ENCODE measurements around the gene KAT2A. TPM values are rescaled to one million over a fixed set of nuclear protein-coding genes. Genes with fewer than 3 reads are reported as not detected.
A peak's percentile ranks its signal among the peaks of the same experiment; 100 is the strongest.

Gene KAT2A
- total RNA-seq, 1 donor from 2014 or later, result 4.5 TPM

DNA sequence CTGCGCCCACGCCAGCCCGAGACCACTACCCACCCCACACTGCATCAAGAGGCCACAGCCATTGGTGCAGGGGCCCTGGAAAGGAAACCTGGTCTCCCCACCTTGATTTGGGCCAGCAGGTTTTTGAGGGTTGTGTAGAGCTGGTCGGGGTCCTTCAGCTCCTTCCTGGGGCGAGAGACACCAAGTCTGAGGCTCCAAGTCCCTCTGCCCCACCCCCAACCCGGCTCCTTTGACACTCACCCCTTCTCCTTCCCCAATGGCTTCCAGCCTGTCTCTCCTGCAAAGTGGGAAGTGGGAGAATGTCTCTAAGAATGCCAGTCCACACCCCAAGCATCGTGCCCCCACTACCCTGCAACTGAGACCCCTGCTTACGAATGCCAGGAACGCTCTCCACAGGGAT, 7.0 kb downstream of the KAT2A start:
- no peak for DNase-seq (ENCODE audit: low read depth in 2 of 2)

DNA sequence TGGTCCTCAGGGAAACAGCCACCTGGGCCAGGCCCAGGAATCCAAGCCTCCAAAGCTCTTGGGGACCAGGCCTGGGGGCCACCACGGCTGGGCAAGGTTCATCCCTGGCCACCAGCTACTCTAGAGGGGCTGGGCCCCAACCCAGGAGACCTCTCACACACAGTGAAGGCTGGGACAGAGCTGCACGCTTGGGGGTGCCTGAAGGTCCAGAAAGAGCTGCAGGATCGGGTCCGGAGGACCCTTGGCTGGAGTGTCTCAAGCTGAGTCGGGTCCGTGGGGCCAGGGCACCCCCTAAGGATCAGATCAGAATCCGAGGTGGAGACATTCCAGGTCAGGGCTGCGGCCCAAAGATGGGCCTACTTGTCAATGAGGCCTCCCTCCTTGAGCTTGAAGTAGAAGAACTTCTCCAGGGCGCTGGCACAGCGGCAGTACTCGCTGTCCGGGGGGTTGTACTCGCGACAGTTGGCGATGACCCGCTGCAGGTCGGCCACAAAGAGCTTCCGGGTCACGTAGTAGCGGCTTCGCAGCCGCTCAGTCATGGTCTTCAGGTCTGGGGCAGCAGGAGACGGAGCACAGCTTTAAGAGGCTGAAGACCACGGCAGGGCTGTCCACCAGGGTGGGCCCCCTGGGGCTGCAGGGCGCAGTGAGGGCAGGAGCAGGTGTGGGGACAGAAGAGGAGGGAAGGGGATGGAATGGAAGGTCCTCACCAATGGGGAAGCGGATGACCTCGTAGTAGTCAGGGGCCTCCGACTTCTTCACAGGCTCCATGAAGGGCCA, 7.7 kb downstream of the KAT2A start:
- DNase-seq (ENCODE audit: low read depth in 2 of 2), result no peak

DNA sequence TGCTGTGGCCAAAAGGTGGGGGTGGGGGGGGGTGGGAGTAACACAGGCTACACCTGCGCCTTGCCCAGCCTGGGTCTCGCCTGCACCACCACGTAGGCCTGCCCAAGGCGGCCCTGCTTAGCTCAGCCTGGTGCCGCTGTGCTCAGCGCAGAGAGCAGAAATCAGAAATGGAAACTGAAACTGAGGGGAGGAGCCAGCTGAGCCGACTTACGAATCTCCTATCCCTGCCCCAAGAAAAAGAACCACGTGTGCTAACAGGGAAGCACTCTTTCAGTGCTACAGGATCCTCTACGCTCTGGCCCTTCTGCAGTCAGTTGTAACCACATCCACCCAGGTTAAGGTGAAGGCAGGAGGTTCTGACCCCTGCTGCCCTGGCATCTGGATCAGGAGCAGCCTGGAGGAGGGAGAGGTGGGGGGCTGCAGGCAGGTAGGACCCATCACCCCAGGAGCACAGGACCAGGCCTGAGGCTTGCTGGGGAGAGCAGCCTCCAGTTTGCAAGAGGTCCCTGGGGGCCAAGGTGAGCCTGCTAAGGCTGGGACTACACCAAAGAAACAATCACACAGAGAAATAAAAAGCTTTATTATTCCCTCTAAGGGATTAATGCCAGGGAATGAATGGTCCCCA, 8.5 kb downstream of the KAT2A start, which contains the start of gene DHX58:
TSS of gene DHX58 (minus strand) at position 163 of the 625 bp plus-strand sequence. CDS start 822 bp downstream, outside the sequence.
- DNase-seq (ENCODE audit: low read depth in 2 of 2), result peak in 1 of 2 donors; percentile 84

DNA sequence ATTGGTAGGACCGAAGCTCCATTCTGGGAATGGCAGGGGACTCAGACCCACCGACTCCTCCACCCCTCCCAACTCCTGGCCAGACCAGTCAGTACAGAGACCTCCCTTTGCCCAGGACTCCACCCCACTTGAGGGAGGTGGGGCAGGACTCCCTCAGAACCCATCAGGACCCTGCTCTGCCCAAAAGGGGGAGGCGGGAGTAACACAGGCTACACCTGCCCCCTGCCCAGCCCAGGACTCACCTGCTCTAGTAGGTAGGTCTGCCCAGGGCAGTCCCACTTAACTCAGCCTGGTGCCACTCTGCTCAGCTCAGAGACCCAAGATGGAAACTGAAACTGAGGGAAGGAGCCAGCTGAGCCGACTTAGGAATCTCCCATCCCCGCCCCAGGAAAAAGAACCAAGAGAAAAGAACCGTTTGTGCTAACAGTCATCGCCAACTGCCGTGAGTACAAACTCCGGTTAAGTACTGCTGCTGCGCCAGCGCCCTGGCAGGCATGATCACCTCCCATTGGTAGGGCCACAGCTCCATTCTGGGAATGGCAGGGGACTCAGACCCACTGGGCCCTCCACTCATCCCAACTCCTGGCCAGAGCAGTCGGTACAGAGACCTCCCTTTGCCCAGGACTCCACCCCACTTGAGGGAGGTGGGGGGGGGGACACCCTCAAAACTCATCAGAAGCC, 9.2 kb downstream of the KAT2A start:
- DNase-seq (ENCODE audit: low read depth in 2 of 2), result peak in 1 of 2 donors; percentile 23

DNA sequence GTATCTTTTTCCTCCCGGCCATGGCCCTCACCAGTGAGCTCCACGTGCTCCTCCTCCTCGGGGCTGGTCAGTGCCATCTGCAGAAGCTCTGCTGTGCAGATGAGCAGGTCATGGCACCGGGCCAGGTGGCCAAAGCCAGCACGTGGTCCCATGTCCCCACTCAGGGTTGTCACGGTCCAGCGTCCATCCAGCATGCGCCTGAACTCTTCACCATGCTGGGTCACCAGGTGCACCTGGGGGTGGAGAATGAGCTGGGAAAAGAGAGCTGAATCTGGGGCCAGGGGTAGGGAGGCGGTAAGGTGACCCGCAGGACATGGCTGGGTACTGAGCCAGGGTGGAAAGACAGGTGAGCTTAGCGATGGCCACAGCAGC, 9.9 kb downstream of the KAT2A start:
- DNase-seq (ENCODE audit: low read depth in 2 of 2), result no peak

DNA sequence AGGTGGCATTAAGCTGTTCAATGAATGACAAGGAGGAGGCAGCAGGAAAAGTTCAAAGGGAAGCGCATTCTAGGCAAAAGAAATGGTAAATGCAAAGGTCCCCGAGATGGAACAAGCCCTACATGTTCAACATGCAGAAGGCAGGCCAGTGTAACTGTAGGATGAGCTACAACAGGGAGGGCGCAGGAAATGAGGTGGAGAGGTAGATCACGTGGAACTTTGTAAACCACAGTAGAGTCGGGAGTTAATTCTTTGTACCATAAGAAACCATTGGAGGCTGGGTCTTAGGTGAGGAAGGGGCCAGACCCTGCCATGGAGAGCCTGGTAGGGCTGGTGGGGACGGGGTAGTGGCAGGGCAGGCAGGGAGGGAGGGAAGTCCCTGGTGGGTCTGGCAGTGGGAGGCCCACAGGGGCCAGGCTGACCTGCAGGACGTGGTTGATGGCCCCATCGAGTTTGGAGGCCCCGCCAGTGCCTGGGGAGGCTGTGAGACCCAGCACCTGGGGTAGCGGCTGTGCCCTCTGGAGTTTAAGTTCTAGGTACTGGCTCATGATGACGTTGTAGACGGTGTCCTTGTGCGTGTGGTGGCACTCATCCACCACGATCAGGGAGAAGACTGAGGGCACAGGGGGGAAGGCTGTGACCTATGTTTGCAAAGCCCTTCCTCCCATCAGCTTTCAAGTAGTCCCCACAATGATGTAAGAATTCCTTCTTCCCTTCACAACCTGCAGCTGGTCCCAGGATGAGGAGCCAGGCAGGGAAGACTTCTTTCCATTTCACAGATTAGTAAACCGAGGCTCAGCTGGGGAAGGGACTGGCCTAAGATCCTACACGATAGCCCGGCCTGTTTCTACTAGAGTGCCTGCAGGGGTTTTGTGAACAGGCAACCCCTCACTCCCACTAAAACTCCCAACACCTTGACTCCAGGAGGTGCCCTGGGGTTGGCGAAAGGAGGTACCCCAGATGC, 10.6 kb downstream of the KAT2A start:
- DNase-seq (ENCODE audit: low read depth in 2 of 2), result no peak

DNA sequence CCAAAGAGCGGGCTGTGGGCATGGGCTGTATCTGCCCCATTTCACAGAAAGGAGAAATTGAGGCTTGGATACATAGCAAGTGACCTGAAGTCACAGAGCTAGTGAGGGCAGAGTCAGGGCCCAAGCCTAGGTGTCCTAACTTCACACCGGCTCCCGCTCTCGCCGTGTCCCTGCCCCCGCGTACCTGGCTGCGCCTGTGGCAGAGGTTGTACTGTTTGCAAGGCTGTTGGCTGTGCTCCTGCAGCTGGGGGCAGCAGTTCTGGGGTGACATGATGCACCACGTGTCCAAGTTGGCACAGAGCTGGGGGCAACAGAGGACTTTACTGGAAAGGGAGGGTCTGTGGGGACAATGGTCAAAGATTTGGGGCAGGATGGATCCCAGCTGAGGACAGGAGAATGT, 12.1 kb downstream of the KAT2A start:
- DNase-seq (ENCODE audit: low read depth in 2 of 2), result no peak

DNA sequence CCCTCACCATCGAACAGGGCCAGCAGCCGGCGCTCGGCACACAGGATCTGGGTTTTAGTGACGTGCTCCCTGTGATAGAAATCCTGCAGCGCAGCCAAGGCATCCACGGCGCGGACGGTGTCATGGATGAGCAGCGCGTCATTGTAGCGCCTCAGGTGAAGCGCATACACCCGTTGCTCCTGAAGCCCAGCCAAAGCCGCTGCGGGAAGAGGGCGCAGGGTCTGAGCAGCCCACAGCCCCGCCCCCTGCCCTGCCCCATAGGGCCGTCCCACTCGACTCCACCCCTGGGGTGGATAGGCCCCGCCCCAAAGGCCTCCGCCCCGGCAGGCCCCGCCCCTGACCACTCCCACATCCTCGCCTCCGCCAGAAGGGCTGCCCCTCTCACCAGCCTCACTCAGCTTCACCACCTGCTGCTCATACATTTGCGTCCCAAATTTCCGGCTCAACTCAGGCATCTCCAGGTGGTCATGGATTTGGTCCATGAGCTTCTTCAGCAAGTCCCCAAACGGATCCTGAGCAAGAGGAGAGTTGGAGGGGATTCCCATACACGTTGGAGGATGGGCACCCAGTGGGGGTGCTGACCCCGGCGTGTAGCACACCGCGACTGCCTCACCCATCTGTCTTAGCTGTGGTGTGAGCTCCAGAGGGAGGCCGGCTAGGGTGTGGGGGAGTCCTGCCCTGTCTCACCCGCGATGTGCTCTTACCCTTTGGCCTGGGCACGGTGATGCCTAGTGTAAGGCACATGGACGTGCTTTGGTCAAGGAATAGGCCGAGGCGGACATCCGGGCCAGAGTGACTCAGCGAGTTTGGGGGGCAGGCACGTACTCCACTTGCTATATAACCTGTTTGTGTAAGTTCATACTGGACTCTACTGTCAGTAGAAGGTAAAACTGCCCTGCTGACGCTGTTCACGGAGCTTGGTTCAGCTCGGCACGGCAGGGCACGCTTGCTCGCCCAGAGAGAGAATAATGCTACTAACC, 13.3 kb downstream of the KAT2A start:
- DNase-seq (ENCODE audit: low read depth in 2 of 2), result peak; percentile 40 to 79

DNA sequence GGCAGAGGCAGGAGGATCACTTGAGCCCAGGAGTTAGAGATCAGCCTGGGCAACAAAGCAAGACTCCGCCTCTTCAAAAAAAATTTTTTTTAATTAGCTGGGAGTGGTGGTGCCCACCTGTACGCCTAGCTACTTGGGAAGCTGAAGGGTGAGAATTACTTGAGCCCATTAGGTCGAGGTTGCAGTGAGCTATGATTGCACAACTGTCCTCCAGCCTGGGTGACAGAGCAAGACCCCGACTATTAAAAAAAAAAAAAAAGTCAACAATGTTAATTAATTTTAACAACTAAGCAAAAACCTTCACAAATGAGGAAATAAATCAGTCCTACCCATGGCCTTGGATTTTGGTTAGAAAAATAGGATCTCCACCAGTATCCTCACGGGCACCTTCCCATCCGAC, 14.0 kb downstream of the KAT2A start:
- no peak for DNase-seq (ENCODE audit: low read depth in 2 of 2)

DNA sequence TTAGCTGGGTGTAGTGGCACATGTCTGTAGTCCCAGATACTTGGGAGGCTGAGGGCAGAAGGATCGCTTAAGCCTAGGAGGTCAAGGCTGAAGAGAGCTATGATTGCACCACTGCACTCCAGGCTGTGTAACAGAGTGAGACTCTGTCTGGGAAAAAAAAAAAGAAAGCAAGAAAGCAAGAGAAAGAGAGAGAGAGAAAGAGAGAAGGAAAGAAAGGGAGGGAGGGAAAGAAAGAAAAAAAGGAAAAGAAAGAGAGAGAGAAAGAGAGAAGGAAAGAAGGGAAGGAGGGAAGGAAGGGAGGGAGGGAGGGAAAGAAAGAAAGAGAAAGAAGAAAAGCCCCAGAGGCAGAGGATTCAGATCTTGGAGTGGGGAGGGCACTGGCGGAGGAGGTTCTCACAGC, 15.2 kb downstream of the KAT2A start:
- DNase-seq (ENCODE audit: low read depth in 2 of 2), result no peak

DNA sequence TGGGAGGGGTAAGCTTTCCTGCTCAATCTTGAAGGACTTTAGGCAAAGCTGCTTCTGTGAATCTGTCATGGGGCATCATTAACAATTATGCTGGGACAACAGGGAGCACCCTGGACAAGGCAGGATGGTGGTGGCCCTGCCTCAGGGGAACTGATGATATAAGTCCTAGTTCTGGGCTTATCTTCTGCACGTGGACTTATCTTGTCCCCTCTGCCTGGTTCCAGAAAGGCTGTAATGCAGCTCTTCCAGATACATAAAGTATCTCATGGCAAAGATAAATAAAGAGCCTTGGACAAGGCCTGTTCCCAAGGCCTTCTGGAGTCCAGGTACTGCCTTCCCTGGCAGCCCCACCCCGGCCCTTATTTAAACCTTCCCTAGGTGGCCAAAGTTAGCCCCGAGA, 16.9 kb downstream of the KAT2A start:
- no peak for DNase-seq (ENCODE audit: low read depth in 2 of 2)

DNA sequence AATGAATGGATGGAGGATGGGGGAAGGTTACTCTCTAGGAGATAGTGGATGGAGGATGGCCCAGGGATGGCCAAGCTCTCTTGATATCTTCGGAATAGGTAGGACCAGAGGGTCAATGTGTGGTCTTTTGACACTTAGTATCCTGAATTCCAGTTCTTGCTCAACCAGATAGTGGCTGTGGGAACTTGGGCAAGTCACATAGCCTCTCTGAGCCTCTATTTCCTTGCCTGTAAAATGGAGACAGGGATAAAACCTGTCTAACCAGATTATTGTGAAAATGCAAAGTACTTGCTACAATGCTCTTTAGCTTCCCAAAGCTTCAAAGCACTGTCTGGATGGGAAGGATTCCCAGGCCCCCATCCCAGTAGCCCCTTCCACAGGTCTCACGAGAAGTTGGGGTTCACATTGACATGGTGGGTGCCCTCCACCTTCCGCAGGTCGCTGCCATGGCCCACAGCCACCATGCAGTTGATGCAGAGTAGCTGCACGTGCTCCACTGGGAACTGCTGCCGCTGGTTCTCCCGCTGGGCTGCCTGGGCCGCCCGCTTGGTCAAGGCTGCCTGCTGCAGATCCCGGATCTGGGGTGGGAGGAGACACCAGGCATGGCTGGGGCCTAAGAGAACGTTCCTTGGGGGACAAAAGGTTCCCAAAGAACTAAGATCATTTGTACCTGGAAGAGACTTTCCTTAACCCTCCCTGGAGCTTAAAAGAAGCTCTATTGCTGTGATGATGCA, 17.8 kb downstream of the KAT2A start:
- no peak for DNase-seq (ENCODE audit: low read depth in 2 of 2)

DNA sequence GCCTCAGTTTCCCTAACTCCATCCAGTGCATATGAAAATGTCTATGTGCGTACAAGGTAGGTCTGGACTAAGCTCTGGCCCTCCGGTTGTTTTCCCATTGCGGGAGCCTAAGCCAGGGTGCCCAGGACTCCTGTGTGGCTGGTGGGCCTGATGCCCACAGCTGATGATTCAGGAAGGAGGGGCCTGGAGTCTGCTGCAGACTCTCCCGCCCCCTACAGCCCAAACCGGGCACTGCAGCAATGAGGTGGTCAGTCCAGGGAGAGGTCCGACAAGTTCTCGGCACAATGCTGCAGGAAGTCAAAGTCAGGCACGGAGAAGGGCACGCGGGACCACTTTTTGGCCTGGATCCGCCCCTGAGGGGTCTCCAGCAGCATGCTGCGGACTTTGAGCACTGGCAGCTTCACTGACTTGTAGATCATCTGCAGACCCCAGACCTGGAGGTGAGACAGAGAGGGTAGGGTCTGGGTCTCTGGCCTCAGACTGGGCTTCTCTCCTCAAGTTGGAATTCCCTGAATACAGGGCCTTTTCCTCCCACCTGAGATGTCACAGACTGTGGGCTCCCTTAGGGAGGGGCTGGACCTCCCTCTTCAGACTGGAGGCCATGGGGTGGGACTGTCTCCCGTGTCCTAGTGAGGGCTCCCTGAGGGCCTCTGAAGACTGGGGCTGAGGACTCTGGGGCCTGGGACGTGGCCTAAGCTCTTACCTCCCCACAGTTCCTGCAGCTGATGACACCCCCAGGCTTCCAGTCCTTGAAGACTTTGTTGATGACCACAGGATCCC, 19.5 kb downstream of the KAT2A start:
- peak; percentile 67 to 81 for DNase-seq (ENCODE audit: low read depth in 2 of 2)

DNA sequence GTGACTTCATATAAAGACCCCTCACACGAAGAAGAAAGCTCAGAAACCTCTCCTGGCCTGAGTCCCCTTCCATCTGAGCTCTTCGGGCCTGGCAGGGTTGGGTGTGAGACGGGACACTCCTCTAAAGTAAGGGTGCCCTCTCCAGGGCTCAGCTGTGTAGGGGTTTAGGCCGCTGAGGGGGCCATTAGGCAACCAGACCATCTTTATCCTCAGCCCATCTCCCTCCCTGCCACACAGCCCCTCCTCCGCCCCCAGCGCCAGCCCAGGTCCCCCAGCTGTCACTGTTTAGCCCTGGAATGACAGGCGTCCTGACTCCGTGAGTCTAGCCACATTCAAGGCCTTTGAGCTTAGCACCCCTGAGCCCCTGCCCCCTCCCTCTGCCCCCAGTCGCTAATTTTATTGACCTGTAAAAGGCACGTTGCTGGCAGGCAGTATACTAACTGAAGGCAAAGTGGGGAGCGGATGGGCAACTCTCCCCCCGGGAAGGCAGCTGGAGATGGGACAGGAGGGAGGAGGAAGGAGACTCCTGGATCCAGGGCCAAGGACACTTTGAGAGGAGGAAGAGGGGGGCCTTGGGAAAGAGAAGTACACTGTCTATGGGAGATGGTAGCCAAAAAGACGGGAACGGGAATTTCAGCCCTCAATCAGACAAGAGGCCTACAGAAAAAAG, 22.3 kb downstream of the KAT2A start:
- no peak for DNase-seq (ENCODE audit: low read depth in 2 of 2)

DNA sequence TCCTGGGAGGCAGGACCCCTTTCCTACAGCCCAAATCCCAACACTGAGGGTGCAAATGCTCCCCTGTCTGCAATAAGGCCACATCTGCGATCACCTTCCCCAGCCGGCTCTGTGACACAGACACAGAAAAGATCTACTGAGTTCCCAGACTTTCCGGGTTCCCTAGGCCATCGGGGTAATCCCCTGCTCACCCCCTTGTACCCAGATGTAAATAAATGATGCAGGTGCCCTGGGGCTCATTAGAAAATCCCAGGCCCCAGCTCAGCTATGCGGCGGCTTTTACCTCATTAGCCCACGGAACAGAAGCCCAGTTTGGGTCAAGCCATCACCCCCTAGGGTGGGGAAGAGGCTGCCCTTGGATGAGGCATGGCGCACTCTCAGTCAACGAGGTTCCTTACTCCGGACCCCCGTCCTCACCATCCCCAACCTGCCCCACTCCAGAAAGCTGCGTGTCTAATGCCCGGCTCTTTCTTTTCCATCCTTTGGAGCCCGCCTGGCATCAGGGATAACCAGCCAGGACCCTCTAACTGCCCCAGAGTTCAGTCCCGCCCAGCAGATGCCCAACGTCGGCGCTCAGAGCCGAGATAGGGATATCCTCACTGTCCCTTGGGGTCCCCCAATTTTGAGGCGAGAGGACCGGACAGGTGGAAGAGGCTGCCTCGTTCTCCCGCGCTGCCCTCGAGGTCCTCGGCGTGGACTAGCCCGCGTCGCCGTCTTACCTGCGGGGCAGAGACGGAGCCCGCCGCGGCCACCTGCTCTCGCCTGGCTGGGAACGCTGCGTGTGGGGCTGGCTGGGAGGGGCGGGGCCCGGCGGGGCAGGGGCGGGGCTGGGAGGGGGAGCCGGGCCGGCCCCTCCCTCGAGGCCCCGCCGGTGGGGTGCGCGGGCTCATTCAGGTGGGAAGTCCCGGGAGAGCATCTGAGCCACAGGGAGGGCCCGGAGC, 23.2 kb downstream of the KAT2A start, which contains the start of gene ZNF385C:
TSS of gene ZNF385C (minus strand) at position 783 of the 941 bp plus-strand sequence. CDS start 35,417 bp downstream, outside the sequence.
- DNase-seq (ENCODE audit: low read depth in 2 of 2), result no peak

DNA sequence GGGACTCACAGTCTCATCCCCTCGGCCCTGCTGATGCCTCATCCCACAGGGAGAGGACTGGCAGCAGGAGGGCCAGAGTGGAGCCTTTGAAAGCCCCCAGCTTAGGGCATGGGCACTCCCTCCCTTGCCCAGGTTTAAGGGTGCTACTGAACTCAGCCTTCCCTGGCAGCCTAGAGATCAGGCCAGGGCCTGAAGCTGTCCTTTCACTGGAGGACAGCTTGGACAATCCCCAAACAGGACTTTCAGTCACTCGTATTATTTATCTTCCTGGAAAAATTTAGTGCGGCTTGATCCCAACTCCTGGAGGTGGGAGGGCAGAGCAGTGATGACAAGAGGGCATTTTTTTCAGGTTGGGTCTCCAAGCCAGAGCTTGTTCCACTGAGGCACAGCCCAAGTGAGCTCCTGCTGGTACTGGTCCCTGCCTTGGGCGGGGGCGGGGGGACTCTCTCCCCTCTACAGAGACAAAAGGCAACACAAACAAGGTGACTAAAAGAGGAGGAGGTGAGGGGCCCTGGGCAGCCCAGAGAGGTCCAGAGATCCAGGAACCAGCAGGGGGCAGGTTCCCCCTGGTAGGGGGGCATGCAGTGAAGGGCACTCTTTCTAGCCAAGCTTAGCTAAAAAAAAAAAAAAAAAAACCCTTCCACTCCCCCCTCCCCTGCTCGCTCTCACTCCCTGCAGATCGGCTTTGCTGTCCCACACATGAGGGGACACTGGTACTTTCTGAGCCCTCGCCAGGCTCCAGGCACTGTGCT, 24.6 kb downstream of the KAT2A start:
- no peak for DNase-seq (ENCODE audit: low read depth in 2 of 2)

Data from dermis microvascular lymphatic vessel endothelial cell (primary cell).